ENCODE data around the gene DEPDC4.

DNA sequence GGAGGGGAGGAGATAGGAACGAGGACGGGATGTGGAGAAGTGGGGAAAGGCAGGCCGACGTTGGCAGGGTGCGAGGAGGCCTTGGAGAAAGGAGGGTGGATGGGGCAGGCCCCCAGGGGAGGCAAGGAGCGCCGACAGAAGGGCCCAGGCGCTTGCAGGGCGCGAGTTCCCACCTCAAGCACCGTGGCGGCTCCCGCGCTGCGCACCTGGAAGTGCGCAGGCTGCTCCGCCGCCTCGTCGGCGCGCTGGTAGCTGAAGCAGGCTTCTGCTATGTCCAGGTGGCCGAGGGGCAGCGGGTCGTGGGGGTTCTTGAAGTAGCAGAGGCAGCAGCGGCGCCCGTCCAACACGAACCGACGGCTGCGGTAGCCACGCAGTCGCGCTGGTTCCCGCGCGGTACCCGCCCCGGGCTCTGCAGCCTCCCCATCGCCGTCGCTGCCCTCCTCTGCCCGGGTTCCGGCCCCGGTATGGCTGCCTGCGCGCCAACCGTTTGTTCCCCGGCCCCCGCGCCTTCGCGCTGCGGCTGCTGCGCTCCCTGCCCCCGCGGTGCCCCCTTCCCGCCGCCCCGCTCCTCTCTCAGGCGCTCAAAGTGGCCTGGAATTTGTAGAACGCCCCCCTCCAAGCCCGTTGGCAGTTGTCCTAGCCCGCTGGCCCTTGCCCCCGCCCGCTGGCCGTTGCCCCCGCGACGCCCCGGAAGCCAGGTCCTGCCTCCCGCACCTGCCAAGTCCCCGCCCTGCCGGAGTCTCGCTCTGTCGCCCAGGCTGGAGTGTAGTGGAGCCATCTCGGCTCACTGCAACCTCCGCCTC is 67.3 kb downstream of the DEPDC4 start:
- TF ChIP-seq CTCF (IDR thresholded peaks at IDR 0.05; ENCODE audit: low read depth, low read length): no peak
- TF ChIP-seq EZH2phosphoT487 (IDR thresholded peaks at IDR 0.05; ENCODE audit: low read depth): no peak

Measured in OCI-LY3 (cell line).